ENCODE measurements around the gene CDKL4.
A peak's percentile ranks its signal among the peaks of the same experiment; 100 is the strongest.
"Not testable (repeated sequence)": the region's sequence is repeated elsewhere in the genome, so short reads cannot be mapped to it uniquely, and the experiment has no call there.

Gene CDKL4

GRCh38 chr2:39243469-39244123 lies at the start of gene CDKL4:
Gene CDKL4, minus strand, starts transcription at chr2:39243970.
- DNase-seq = no peak

GRCh38 chr2:39290433-39290832 lies 46.7 kb upstream of the CDKL4 start:
- no peak for DNase-seq

GRCh38 chr2:39289609-39290008 lies 45.8 kb upstream of the CDKL4 start:
- no peak for DNase-seq

GRCh38 chr2:39283561-39283960 lies 39.8 kb upstream of the CDKL4 start:
- no peak for DNase-seq

GRCh38 chr2:39281391-39281790 lies 37.6 kb upstream of the CDKL4 start:
- DNase-seq = no peak

- no peak for DNase-seq
These were observed 31.2 kb upstream of the CDKL4 start for GRCh38 chr2:39275016-39275415.

GRCh38 chr2:39269941-39270340 lies 26.2 kb upstream of the CDKL4 start:
- no peak for DNase-seq

- DNase-seq = no peak
These were observed 23.2 kb upstream of the CDKL4 start for GRCh38 chr2:39266916-39267434.

- DNase-seq = no peak
These were observed 22.5 kb upstream of the CDKL4 start for GRCh38 chr2:39266139-39266805.

- no peak for DNase-seq
These were observed 21.5 kb upstream of the CDKL4 start for GRCh38 chr2:39265315-39265714.

- DNase-seq = no peak
These were observed 21.0 kb upstream of the CDKL4 start for GRCh38 chr2:39264733-39265132.

- DNase-seq = no peak
These were observed 16.3 kb upstream of the CDKL4 start for GRCh38 chr2:39260087-39260486.

- DNase-seq = no peak
These were observed 12.3 kb upstream of the CDKL4 start for GRCh38 chr2:39256040-39256439.

GRCh38 chr2:39252888-39253518 lies 9.2 kb upstream of the CDKL4 start:
- DNase-seq = no peak

GRCh38 chr2:39247512-39248043 lies 3.8 kb upstream of the CDKL4 start:
- DNase-seq = peak; percentile 95

GRCh38 chr2:39246382-39246980 lies 2.7 kb upstream of the CDKL4 start:
- no peak for DNase-seq

GRCh38 chr2:39244963-39245625 lies 1.3 kb upstream of the CDKL4 start:
- not testable (repeated sequence) for DNase-seq

- DNase-seq = not testable (repeated sequence)
These were observed 582 bp upstream of the CDKL4 start for GRCh38 chr2:39244241-39244862.

- no peak for DNase-seq
These were observed 2.2 kb downstream of the CDKL4 start for GRCh38 chr2:39241588-39241987.

GRCh38 chr2:39240758-39241157 lies 3.0 kb downstream of the CDKL4 start:
- DNase-seq = no peak

- no peak for DNase-seq
These were observed 9.0 kb downstream of the CDKL4 start for GRCh38 chr2:39234754-39235153.

- DNase-seq = no peak
These were observed 11.6 kb downstream of the CDKL4 start for GRCh38 chr2:39232141-39232540.
